CD4-positive, alpha-beta T cell treated with Interferon alpha-2 for 1 hour (primary cell): Measurements from ENCODE around the gene SLFN12L.
"Not testable (repeated sequence)": the region's sequence is repeated elsewhere in the genome, so short reads cannot be mapped to it uniquely, and the experiment has no call there.

ENCODE experiments used
- DNase-seq, 2 donors: peaks; one replicate each; pipeline ENCODE4 v3.0.0-alpha.2; 2020 to 2022

SLFN12L gene

DNA sequence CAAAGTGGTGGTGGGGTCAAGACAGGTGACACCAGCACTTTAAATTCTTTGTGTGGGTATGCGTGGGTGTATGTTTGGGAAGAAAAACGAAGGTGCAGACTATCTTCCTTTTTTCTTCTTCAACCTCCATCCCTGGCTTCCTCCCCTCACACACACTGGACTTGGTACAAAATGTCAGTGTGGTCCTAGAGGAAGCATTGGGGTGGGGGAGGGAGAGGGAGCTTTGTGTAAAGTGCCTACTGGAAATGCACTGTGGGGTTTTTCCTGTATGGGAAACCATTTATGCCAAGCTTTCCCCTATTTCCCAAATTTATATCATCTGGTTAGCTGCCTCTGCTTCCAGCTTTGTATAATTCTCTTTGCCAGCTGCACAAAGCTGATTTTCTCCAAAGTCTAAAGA lies 44.4 kb downstream of the SLFN12L start:
- DNase-seq, result no peak

DNA sequence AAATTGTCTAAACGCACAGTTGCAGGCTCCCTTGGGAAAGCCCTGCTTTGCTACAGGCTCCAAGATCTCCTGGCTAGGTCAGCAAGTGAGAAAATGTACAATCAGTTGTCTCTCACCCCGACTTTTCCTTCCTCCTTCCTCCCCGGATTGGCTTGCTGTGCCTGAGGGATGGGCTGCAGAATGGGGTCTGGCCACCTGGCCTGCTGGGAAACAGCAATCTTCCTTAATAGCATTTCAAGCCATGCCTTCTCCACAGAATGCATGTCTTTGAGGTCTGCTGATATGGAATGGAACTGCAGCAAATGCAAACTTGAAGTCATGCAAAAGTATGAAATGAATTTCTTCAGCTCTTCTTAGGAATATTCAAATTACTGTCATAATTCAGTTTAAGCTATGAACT lies 46.1 kb downstream of the SLFN12L start:
- DNase-seq, result no peak

- no peak for DNase-seq
Observed at GRCh38 chr17:35489944-35490343, 47.5 kb downstream of the SLFN12L start.

DNA sequence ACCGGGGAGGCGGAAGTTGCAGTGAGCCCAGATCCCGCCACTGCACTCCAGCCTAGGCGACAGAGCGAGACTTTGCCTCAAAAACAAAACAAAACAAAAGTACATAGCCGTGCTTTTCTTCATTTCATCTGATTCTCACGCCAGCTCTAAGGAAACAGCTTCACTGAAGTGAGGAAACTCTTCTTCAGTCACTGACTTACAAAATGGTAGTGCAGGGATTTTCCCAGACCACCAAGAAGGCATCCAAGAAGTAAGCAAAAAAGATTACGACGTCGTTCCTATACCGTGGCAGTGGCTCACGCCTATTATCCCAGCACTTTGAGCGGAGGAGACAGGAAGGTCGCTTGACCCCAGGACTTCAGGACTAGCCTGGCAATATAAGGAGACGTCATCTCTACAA lies 48.5 kb downstream of the SLFN12L start:
- DNase-seq, result no peak

DNA sequence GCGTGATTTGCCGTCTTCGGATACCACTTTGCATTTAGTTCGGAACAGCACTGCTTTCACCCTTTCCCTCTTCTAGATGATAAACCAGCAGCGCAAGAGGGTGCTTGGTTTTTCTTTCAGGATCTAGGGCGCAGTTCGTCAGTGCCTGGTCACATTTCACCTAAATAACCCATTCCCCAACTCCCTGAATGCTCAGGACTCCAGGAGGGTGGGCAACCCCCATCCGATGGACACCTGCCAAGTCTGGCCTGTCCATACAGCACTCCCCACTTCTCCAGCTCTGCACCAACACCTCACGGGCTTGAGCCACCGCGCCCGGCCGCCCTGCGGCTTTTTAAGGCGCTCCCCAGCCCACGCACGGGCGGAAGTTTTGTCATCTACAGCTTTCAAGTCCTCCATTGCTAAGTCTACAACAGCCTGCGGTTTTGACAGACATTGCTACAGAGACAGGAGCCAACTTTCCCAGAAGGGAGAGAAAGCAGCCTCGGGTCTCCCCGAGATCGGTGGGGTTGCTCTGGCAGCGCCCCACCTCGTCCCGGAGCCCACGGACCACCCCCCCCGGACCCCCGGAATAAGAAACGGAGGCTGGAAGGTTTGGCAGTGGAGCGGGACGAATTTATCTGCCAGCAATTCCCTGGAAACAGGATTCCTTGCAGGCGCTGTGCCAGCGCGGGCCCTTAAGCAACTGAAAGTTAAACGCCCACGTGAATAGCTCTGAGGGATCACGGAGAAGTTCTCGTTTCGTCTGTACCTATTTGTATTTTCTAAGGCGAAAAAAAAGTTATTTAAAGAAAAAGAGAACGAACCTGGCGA lies 50.4 kb downstream of the SLFN12L start:
- peak; percentile 73 to 78 for DNase-seq

- DNase-seq, result no peak
Observed at GRCh38 chr17:35479271-35479670, 58.2 kb downstream of the SLFN12L start.

GRCh38 chr17:35477248-35477647 lies 60.2 kb downstream of the SLFN12L start:
- no peak for DNase-seq

DNA sequence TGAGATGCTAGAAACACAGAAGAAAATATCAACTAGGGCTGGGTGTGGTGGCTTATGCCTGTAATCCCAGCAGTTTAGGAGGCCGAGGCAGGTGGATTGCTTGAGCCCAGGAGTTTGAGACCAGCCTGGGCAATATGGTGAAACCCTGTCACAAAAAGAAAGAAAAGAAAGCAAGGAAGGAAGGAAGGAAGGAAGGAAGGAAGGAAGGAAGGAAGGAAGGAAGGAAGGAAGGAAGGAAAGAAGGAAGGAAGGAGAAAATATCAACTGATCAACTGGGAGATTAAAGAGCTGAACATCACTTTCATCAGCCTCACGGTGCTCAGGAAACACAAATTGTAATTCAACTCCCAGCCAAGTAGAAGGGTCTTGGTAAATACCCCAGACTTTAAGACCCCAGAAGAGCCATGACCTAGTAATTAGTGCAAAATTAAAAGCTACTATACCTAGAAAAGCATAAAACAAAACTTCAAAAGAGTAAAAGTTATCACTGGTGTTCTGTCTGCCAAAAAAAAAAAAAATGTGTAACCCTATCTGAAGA lies 61.1 kb downstream of the SLFN12L start:
- no peak for DNase-seq

DNA sequence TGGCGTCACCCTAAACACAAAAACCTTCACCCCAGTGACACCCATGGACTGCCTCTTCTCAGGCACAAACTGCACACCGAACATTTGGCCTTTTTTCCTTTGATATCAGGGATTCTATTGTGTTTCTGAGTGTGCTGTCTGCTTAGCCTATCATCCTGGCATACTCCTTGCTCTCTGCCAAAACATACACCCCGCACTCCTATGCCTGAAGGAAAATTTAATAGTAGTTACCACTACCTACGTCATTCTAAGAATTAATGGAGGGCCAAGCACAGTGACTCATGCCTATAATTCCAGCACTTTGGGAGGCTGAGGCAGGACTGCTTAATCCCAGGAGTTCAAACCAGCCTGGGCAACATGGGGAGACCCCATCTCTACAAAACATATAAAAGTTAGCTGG lies 69.0 kb downstream of the SLFN12L start:
- DNase-seq, result no peak

DNA sequence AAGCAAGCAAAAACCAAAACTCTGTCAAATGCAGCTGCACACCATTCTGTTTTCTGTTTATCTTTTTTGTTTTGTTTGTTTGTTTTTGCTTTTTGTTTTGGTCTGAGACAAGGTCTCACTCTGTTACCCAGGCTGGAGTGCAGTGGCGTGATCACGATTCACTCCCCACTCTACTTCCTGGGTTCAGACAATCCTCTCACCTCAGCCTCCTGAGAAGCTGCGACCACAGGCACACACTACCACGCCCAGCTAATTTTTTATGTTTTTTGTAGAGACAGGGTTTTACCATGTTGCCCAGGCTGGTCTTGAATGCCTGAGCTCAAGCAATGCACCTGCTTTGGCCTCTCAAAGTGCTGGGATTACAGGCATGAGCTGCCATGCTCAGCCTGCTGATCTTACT lies 69.7 kb downstream of the SLFN12L start:
- DNase-seq, result peak; percentile 21 to 61

- DNase-seq, result peak; percentile 80 to 82
Observed at GRCh38 chr17:35460354-35460851, 77.1 kb downstream of the SLFN12L start.

DNA sequence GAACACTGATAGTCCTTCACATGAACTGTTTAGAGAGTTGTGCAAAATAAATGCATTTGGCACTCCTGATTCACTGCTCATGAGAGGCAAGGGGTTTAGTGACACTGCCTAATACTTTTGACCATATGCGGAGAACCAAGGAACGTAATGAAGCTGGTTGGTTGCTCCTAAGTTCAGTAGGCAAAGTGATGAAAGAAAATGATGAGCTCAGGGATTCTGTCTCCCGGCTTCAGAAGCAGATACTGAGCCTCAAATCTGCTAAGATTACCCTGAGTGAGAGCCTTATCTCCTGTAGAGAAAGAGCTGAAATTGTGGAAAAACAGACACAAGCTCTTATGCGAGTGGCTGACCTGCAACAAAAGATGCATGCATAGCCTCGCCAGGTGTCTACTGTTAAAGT lies 83.4 kb downstream of the SLFN12L start:
- not testable (repeated sequence) for DNase-seq

- no peak for DNase-seq
Observed at GRCh38 chr17:35453171-35453570, 84.3 kb downstream of the SLFN12L start.

GRCh38 chr17:35449371-35449931 lies 88.0 kb downstream of the SLFN12L start:
- DNase-seq, result peak in 1 of 2 donors; percentile 58

- DNase-seq, result no peak
Observed at GRCh38 chr17:35448899-35449227, 88.6 kb downstream of the SLFN12L start.

GRCh38 chr17:35448214-35448898 lies 89.1 kb downstream of the SLFN12L start, which contains the start of gene SLFN13:
TSS of gene SLFN13 (minus strand) at chr17:35448766. CDS start at chr17:35445680, 3,086 bp downstream.
- DNase-seq, result peak; percentile 82 to 85

DNA sequence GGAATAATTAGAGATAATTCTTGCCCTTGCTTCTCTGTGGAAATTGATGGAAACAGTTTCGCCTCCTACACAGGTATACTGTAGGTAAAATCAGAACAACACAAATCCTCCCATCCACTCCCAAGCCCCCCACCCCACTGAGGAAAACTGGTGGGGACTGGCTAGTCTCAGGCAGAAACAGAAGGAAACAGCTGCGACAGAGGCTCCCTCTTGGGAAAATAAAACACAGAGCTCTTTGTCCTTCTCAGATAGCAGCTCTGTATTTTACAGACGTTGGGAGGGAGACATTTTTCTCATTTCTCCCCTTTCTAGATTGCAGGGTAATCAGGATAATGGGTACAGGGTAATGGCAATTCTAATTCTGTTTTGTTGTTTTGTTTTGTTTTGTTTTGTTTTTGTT lies 90.0 kb downstream of the SLFN12L start:
- DNase-seq, result no peak

GRCh38 chr17:35438433-35438832 lies 99.0 kb downstream of the SLFN12L start:
- no peak for DNase-seq

GRCh38 chr17:35433075-35433894 lies 104.2 kb downstream of the SLFN12L start:
- DNase-seq, result peak; percentile 74 to 79

GRCh38 chr17:35432176-35433074 lies 105.1 kb downstream of the SLFN12L start, which contains the start of gene SLFN12:
TSS of gene SLFN12 (minus strand) at chr17:35432500. CDS start at chr17:35423028, 9,472 bp downstream.
- DNase-seq, result peak; percentile 76 to 85

DNA sequence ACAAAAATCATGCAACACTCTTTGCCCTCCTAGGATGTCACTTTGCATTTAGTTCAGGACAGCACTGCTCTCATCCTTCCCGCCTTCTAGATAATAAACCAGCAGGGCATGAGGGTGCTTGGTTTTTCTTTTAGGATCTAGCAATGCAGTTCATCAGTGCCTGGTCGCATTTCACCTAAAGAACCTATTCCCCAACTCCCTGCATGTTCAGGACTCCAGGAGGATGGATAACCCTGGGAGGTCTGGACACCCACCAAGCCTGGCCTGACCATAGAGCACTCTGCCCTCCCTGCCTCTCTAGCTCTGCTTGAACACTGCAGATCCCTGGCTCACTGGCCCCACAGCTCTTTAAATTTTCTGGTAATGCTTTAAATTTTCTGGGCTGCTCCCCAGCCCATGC lies 107.8 kb downstream of the SLFN12L start:
- no peak for DNase-seq
